ENCODE measurements around the gene PKD2L1.
"Not testable (repeated sequence)": the region's sequence is repeated elsewhere in the genome, so short reads cannot be mapped to it uniquely, and the experiment has no call there.

PKD2L1 gene

GRCh38 chr10:100286051-100287033, 43.7 kb downstream of the PKD2L1 start, which contains the start of gene BLOC1S2:
BLOC1S2 (minus strand) TSS chr10:100286680; CDS start chr10:100286659, 21 bp downstream.
- DNase-seq: peak; percentile 93 to 96 (median 94)

- peak in 1 of 3 donors; percentile 43 for DNase-seq
These were observed 44.7 kb downstream of the PKD2L1 start for GRCh38 chr10:100285326-100285725.

- no peak for DNase-seq
These were observed 47.1 kb downstream of the PKD2L1 start for GRCh38 chr10:100282907-100283306.

GRCh38 chr10:100276971-100277370, 53.1 kb downstream of the PKD2L1 start:
- not testable (repeated sequence) for DNase-seq

GRCh38 chr10:100267239-100268104, 62.6 kb downstream of the PKD2L1 start, which contains the start of gene CWF19L1:
CWF19L1 (minus strand) TSS chr10:100267638; CDS start chr10:100267593, 45 bp downstream.
- DNase-seq: peak; percentile 87 to 90 (median 89)

GRCh38 chr10:100265821-100266485, 64.1 kb downstream of the PKD2L1 start:
- DNase-seq: no peak

- peak in 1 of 3 donors; percentile 10 for DNase-seq
These were observed 75.8 kb downstream of the PKD2L1 start for GRCh38 chr10:100254191-100254590.

- DNase-seq: peak in 2 of 3 donors; percentile 35 to 49
These were observed 77.0 kb downstream of the PKD2L1 start for GRCh38 chr10:100253041-100253440.

- no peak for DNase-seq
These were observed 81.2 kb downstream of the PKD2L1 start for GRCh38 chr10:100248820-100249219.

- DNase-seq: no peak
These were observed 84.4 kb downstream of the PKD2L1 start for GRCh38 chr10:100245484-100246220.

GRCh38 chr10:100239851-100240250, 90.2 kb downstream of the PKD2L1 start:
- no peak for DNase-seq

- no peak for DNase-seq
These were observed 91.6 kb downstream of the PKD2L1 start for GRCh38 chr10:100238429-100238828.

Data from suppressor macrophage treated with lipopolysaccharide for 1 hour (primary cell).